HG03460 (cell line): ENCODE results near the gene GNB1L.

Experiments used
- ATAC-seq: cut with Tn5 transposase; IDR thresholded peaks from one replicate; pipeline ENCODE4 v1.9.1; 2021; ENCODE audit not compliant: unreplicated experiment

The GNB1L gene

DNA sequence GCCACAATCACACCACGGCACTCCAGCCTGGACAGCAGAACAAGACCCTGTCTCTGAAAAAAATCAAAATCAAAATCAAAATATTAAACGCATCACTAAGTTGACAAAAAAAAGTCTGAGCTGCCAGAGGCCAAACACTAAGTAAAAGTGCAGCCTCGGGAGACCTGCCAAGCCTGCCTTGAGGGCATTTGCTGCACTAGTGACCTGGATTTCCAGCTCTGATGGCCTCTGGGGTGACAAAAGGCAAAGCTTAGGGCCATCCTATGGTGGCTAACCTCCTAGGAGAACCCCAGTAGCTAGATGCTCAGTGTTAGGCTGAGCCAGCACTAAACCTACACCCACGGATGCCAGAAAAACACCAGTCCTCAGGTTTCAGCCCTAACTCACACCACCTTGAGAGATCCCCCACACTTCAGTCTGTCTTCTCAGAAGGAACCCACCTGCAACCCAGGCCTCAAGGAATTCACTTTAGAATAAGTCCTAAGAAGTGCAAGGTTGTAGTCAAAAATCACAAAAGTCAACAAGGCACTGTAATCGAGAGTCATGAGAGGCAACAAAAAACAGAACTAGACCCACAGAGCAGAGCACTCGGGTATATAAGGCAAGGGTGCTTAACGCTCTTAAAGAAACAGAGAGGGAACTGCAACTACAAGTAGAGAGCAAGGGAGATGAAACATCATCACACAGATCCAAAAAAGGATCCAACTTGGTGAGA, 28.6 kb downstream of the GNB1L start:
- no peak for ATAC-seq

- ATAC-seq: no peak
These were observed 29.7 kb downstream of the GNB1L start for GRCh38 chr22:19824926-19825339.

DNA sequence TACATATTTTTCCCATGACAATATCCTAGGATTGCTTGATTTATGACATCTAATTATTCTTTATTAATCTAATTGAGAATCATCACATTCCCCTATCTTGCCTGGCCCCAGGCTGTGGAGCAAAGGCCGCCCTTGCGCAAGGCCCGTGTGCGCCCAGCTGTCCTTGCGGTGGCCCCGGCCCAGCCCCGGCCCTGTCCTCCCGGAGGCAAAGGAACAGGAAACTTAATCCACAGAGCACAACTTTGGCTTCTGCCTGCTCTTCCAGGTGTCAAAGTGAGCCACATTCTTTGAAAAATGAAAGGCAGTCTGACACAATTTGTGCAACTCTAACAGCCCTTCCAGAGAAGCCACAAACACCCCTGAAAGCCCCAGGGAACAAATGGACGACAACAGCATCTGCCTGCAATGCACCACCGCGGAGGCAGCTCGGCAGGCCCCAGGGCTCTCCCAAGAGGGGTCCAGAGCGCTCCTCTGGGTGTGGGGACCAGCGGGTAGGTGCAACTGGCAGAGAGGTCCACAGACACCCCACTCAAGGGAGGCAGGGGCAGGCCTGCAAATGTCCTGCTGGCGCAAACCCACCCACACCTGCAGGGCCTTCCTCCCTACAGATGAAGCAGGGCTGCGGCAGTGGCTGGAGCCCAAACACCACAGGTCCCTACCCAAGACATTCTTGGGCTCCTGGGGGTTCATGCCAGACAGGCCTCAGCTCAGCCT, 30.3 kb downstream of the GNB1L start:
- no peak for ATAC-seq

- ATAC-seq: no peak
These were observed 30.8 kb downstream of the GNB1L start for GRCh38 chr22:19823902-19824211.

GRCh38 chr22:19823191-19823901, 31.3 kb downstream of the GNB1L start:
- ATAC-seq: no peak

- no peak for ATAC-seq
These were observed 32.2 kb downstream of the GNB1L start for GRCh38 chr22:19822301-19823117.

- no peak for ATAC-seq
These were observed 33.0 kb downstream of the GNB1L start for GRCh38 chr22:19821523-19822300.

- ATAC-seq: no peak
These were observed 33.7 kb downstream of the GNB1L start for GRCh38 chr22:19820880-19821522.

GRCh38 chr22:19819911-19820879, 34.5 kb downstream of the GNB1L start:
- no peak for ATAC-seq

DNA sequence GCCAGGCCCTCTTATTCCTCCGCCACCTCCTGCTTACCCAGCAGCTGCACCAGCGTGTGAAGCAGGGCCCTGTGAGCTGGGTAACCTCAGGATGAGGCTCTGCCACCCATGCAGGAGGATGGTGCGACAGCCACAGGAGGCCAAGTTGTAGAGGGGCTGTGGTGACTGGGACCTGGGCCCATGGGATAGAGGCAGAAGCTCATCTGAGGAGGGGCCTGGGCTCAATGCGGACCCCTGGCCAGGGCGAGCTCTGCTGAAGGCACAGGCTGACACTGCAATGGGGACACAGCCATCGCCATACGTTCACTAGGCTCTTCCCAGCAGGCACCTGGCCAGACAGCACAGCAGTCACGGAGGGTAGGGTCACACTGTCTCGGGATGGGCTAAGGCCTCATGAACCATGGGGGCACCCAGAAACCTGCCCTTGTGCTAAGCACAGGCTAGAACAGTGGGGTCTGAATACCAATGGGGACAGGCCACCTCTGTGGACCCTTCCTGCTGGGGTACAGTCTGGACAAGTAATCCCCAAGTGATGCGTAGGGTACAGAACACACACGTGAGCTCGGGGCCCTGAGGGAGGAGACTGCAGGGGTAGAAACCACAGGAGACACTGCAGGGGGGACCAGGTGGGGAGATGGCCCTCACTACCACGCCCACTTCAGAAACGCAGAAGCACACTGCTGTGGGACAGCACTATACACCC, 35.3 kb downstream of the GNB1L start:
- no peak for ATAC-seq

- no peak for ATAC-seq
These were observed 36.1 kb downstream of the GNB1L start for GRCh38 chr22:19818324-19819207.

- no peak for ATAC-seq
These were observed 38.1 kb downstream of the GNB1L start for GRCh38 chr22:19816372-19817119.

- no peak for ATAC-seq
These were observed 38.8 kb downstream of the GNB1L start for GRCh38 chr22:19815823-19816290.

- no peak for ATAC-seq
These were observed 39.4 kb downstream of the GNB1L start for GRCh38 chr22:19815093-19815822.

GRCh38 chr22:19814428-19814827, 40.2 kb downstream of the GNB1L start:
- ATAC-seq: no peak

DNA sequence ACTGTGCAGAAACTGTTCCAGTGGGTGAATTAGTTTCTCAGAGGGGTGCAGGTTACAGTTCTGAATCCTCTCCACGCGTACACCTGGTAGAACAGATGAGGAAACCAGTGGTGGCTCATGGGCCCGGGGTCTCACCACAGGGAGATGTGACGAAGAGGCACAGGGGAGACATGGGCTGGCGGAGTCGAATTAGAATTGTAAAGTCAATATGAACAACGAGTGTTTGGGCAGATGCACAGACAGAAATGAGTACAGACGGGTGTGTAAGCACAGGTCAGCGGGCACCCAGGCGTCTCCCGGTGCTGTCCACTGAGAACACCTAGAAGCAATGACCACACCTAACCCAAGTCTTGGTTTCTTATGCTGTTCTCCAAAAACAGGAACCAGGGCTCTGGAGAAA, 41.8 kb downstream of the GNB1L start:
- no peak for ATAC-seq
